ENCODE results near the gene BNIP2.
"Not testable (repeated sequence)": the region's sequence is repeated elsewhere in the genome, so short reads cannot be mapped to it uniquely, and the experiment has no call there.

The BNIP2 gene

GRCh38 chr15:59688423-59688781 lies 718 bp downstream of the BNIP2 start:
- DNase-seq (ENCODE audit: low spot score) = peak; percentile 48

- DNase-seq (ENCODE audit: low spot score) = peak; percentile 32
Measured at GRCh38 chr15:59687836-59688235, 1.3 kb downstream of the BNIP2 start.

GRCh38 chr15:59686389-59686788 lies 2.7 kb downstream of the BNIP2 start:
- no peak for DNase-seq (ENCODE audit: low spot score)

GRCh38 chr15:59685737-59686297 lies 3.3 kb downstream of the BNIP2 start:
- DNase-seq (ENCODE audit: low spot score) = peak; percentile 9

GRCh38 chr15:59680870-59681269 lies 8.2 kb downstream of the BNIP2 start:
- no peak for DNase-seq (ENCODE audit: low spot score)

GRCh38 chr15:59680346-59680745 lies 8.8 kb downstream of the BNIP2 start:
- no peak for DNase-seq (ENCODE audit: low spot score)

- no peak for DNase-seq (ENCODE audit: low spot score)
Measured at GRCh38 chr15:59678620-59679019, 10.5 kb downstream of the BNIP2 start.

- no peak for DNase-seq (ENCODE audit: low spot score)
Measured at GRCh38 chr15:59678172-59678571, 10.9 kb downstream of the BNIP2 start.

- DNase-seq (ENCODE audit: low spot score) = no peak
Measured at GRCh38 chr15:59676565-59676964, 12.6 kb downstream of the BNIP2 start.

GRCh38 chr15:59674361-59674877 lies 14.7 kb downstream of the BNIP2 start:
- DNase-seq (ENCODE audit: low spot score) = no peak

GRCh38 chr15:59668556-59668955 lies 20.6 kb downstream of the BNIP2 start:
- no peak for DNase-seq (ENCODE audit: low spot score)

- DNase-seq (ENCODE audit: low spot score) = no peak
Measured at GRCh38 chr15:59662260-59662659, 26.9 kb downstream of the BNIP2 start.

GRCh38 chr15:59659366-59659765 lies 29.8 kb downstream of the BNIP2 start:
- no peak for DNase-seq (ENCODE audit: low spot score)

GRCh38 chr15:59657635-59658125 lies 31.4 kb downstream of the BNIP2 start:
- no peak for DNase-seq (ENCODE audit: low spot score)

- DNase-seq (ENCODE audit: low spot score) = peak; percentile 88
Measured at GRCh38 chr15:59656897-59657634, 32.1 kb downstream of the BNIP2 start, which contains the start of gene GTF2A2. TSS of gene GTF2A2 (minus strand) at chr15:59657515. CDS start at chr15:59652277, 5,238 bp downstream.

GRCh38 chr15:59654046-59654445 lies 35.1 kb downstream of the BNIP2 start:
- DNase-seq (ENCODE audit: low spot score) = no peak

GRCh38 chr15:59649603-59650002 lies 39.5 kb downstream of the BNIP2 start:
- DNase-seq (ENCODE audit: low spot score) = no peak

GRCh38 chr15:59647085-59647484 lies 42.0 kb downstream of the BNIP2 start:
- DNase-seq (ENCODE audit: low spot score) = no peak

- DNase-seq (ENCODE audit: low spot score) = no peak
Measured at GRCh38 chr15:59646277-59646676, 42.8 kb downstream of the BNIP2 start.

- not testable (repeated sequence) for DNase-seq (ENCODE audit: low spot score)
Measured at GRCh38 chr15:59645812-59646211, 43.3 kb downstream of the BNIP2 start.

- DNase-seq (ENCODE audit: low spot score) = no peak
Measured at GRCh38 chr15:59644756-59645155, 44.4 kb downstream of the BNIP2 start.

GRCh38 chr15:59642351-59642750 lies 46.8 kb downstream of the BNIP2 start:
- no peak for DNase-seq (ENCODE audit: low spot score)

- DNase-seq (ENCODE audit: low spot score) = not testable (repeated sequence)
Measured at GRCh38 chr15:59637507-59637906, 51.6 kb downstream of the BNIP2 start.
